ENCODE data around the gene ADORA2B. TPM values are rescaled to one million over a fixed set of nuclear protein-coding genes. Genes with fewer than 3 reads are reported as not detected.
"Not testable (repeated sequence)": the region's sequence is repeated elsewhere in the genome, so short reads cannot be mapped to it uniquely, and the experiment has no call there.

ADORA2B gene
- total RNA-seq, 1 donor: 4.7 TPM

- H3K9me3 ChIP-seq (ENCODE audit: low read depth, low read length): no peaks in the 10 kb centered on the region
- H4K20me1 ChIP-seq (ENCODE audit: insufficient read depth, low read length): no peaks in the 10 kb centered on the region
- H3K4me2 ChIP-seq (ENCODE audit: insufficient read depth, low read length): no peak overlapping the region
- H3K4me3 ChIP-seq (ENCODE audit: insufficient read depth, low read length): no peak overlapping the region
- TF ChIP-seq, protein P1, sequence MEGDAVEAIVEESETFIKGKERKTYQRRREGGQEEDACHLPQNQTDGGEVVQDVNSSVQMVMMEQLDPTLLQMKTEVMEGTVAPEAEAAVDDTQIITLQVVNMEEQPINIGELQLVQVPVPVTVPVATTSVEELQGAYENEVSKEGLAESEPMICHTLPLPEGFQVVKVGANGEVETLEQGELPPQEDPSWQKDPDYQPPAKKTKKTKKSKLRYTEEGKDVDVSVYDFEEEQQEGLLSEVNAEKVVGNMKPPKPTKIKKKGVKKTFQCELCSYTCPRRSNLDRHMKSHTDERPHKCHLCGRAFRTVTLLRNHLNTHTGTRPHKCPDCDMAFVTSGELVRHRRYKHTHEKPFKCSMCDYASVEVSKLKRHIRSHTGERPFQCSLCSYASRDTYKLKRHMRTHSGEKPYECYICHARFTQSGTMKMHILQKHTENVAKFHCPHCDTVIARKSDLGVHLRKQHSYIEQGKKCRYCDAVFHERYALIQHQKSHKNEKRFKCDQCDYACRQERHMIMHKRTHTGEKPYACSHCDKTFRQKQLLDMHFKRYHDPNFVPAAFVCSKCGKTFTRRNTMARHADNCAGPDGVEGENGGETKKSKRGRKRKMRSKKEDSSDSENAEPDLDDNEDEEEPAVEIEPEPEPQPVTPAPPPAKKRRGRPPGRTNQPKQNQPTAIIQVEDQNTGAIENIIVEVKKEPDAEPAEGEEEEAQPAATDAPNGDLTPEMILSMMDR (IDR thresholded peaks at IDR 0.05; ENCODE audit: extremely low read depth, low read depth, low read length): no peak
- H3K27me3 ChIP-seq (ENCODE audit: insufficient read depth, low read length): no peaks in the 10 kb centered on the region
- H2AFZ ChIP-seq (ENCODE audit: low read length): no peak overlapping the region
- no peak overlapping the region for H3K27ac ChIP-seq (ENCODE audit: low read depth, low read length)
- no peaks in the 10 kb centered on the region for H3K4me1 ChIP-seq (ENCODE audit: insufficient read depth, low read length)
- no peaks in the 10 kb centered on the region for H3K36me3 ChIP-seq (ENCODE audit: insufficient read depth, low read length)
- DNase-seq (ENCODE audit: insufficient read length, low spot score, missing footprints): no peak
- H3K79me2 ChIP-seq (ENCODE audit: insufficient read depth, low read length): no peaks in the 10 kb centered on the region
Measured at GRCh38 chr17:15934866-15935265, 10.1 kb upstream of the ADORA2B start.

- Histone ChIP-seq H3K4me2 (ENCODE audit: insufficient read depth, low read length) (no peak overlapping the region), H2AFZ (ENCODE audit: low read length) (no peak overlapping the region), H3K27ac (ENCODE audit: low read depth, low read length) (no peak overlapping the region), H3K79me2 (ENCODE audit: insufficient read depth, low read length) (no peaks in the 10 kb centered on the region), H3K4me3 (ENCODE audit: insufficient read depth, low read length) (no peak overlapping the region), H4K20me1 (ENCODE audit: insufficient read depth, low read length) (no peaks in the 10 kb centered on the region), H3K36me3 (ENCODE audit: insufficient read depth, low read length) (no peaks in the 10 kb centered on the region), H3K27me3 (ENCODE audit: insufficient read depth, low read length) (no peaks in the 10 kb centered on the region), H3K4me1 (ENCODE audit: insufficient read depth, low read length) (no peaks in the 10 kb centered on the region), H3K9me3 (ENCODE audit: low read depth, low read length) (no peaks in the 10 kb centered on the region)
- no peak for DNase-seq (ENCODE audit: insufficient read length, low spot score, missing footprints)
- TF ChIP-seq, protein P1 (IDR thresholded peaks at IDR 0.05; ENCODE audit: extremely low read depth, low read depth, low read length): no peak
Measured at GRCh38 chr17:15935891-15936290, 9.0 kb upstream of the ADORA2B start.

DNA sequence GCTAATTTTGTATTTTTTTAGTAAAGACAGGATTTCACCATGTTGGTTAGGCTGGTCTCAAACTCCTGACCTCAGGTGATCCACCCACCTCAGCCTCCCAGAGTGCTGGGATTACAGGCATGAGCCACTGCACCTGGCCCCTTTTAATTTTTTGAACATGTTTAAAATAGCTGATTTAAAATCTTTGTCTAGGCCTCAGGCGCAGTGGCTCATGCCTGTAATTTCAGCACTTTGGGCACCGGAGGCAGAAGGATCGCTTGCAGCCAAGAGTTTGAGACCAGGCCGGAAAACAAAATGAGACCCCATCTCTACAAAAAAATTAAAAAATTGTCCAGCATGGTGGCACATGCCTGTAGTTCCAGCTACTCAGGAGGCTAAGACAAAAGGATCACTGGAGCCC lies 8.4 kb upstream of the ADORA2B start:
- H3K27ac ChIP-seq (ENCODE audit: low read depth, low read length); H2AFZ ChIP-seq (ENCODE audit: low read length); H4K20me1 ChIP-seq (ENCODE audit: insufficient read depth, low read length); DNase-seq (ENCODE audit: insufficient read length, low spot score, missing footprints); H3K36me3 ChIP-seq (ENCODE audit: insufficient read depth, low read length); H3K4me2 ChIP-seq (ENCODE audit: insufficient read depth, low read length); H3K4me3 ChIP-seq (ENCODE audit: insufficient read depth, low read length); H3K27me3 ChIP-seq (ENCODE audit: insufficient read depth, low read length); H3K4me1 ChIP-seq (ENCODE audit: insufficient read depth, low read length); H3K79me2 ChIP-seq (ENCODE audit: insufficient read depth, low read length); H3K9me3 ChIP-seq (ENCODE audit: low read depth, low read length): not testable (repeated sequence)

- no peaks in the 10 kb centered on the region for H4K20me1 ChIP-seq (ENCODE audit: insufficient read depth, low read length)
- peak; percentile 89 for DNase-seq (ENCODE audit: insufficient read length, low spot score, missing footprints)
- no peaks in the 10 kb centered on the region for H3K9me3 ChIP-seq (ENCODE audit: low read depth, low read length)
- no peaks in the 10 kb centered on the region for H3K27me3 ChIP-seq (ENCODE audit: insufficient read depth, low read length)
- H3K4me2 ChIP-seq (ENCODE audit: insufficient read depth, low read length): no peak overlapping the region
- peaks cover 9% of the 10 kb centered on the region for H3K79me2 ChIP-seq (ENCODE audit: insufficient read depth, low read length)
- no peak overlapping the region for H2AFZ ChIP-seq (ENCODE audit: low read length)
- H3K4me3 ChIP-seq (ENCODE audit: insufficient read depth, low read length): no peak overlapping the region
- TF ChIP-seq, protein P1 (IDR thresholded peaks at IDR 0.05; ENCODE audit: extremely low read depth, low read depth, low read length): no peak
- no peaks in the 10 kb centered on the region for H3K36me3 ChIP-seq (ENCODE audit: insufficient read depth, low read length)
- peaks cover 11% of the 10 kb centered on the region for H3K4me1 ChIP-seq (ENCODE audit: insufficient read depth, low read length)
- no peak overlapping the region for H3K27ac ChIP-seq (ENCODE audit: low read depth, low read length)
Measured at GRCh38 chr17:15941781-15942180, 3.1 kb upstream of the ADORA2B start.

Data from osteoblast (primary cell).